ENCODE measurements around the gene KRT17. TPM values are rescaled to one million over a fixed set of nuclear protein-coding genes. Genes with fewer than 3 reads are reported as not detected.

The KRT17 gene
- total and polyA plus RNA-seq, 2 of the 4 experiments (the other 2 are of a cell fraction) = 2.5 to 4.6 TPM

GRCh38 chr17:41631025-41631897 is 6.9 kb upstream of the KRT17 start:
- Histone ChIP-seq H3K18ac (ENCODE audit: low read depth, low read length) (no peak overlapping the region), H3K56ac (ENCODE audit: extremely low read depth, insufficient read depth, low read length) (no peak overlapping the region), H3K14ac (replicated peaks; ENCODE audit: low read depth, low read length) (no peak overlapping the region), H3K36me3 (ENCODE audit: control insufficient read depth, insufficient read depth, low read length) (no peaks in the 10 kb centered on the region), H3K79me1 (ENCODE audit: low read depth in 1 of 2, low read length in 2 of 2) (no peaks in the 10 kb centered on the region), H3K4ac (ENCODE audit: low read depth, low read length) (no peak overlapping the region), H3K9me3 (ENCODE audit: control insufficient read depth, insufficient read depth, low read length) (no peaks in the 10 kb centered on the region), H2BK120ac (ENCODE audit: low read depth, low read length) (no peak overlapping the region), H4K91ac (ENCODE audit: insufficient read depth, low read depth, low read length) (no peak overlapping the region), H4K20me1 (ENCODE audit: insufficient read depth, low read length) (no peaks in the 10 kb centered on the region), H3K27ac (ENCODE audit: insufficient read depth, low read length) (no peak overlapping the region), H3K4me3 (ENCODE audit: insufficient read depth, low read depth, low read length) (no peak overlapping the region), H3K27me3 (ENCODE audit: control insufficient read depth, insufficient read depth, low read length) (peaks cover 17% of the 10 kb centered on the region), H2BK5ac (ENCODE audit: low read depth, low read length, poor library complexity, severe bottlenecking) (no peak overlapping the region), H4K5ac (ENCODE audit: low read depth, low read length) (no peak overlapping the region), H3K4me1 (ENCODE audit: control insufficient read depth, insufficient read depth, low read length) (peaks cover 3% of the 10 kb centered on the region; the same call in 1 of the 2 replicates), H2AK5ac (ENCODE audit: low read depth, low read length) (no peak overlapping the region), H3K4me2 (ENCODE audit: low read depth, low read length) (no peak overlapping the region), H3K9ac (ENCODE audit: low read depth, low read length) (no peak overlapping the region), H2BK20ac (ENCODE audit: low read depth, low read length) (no peak overlapping the region), H3K23ac (ENCODE audit: low read depth, low read length) (no peak overlapping the region), H3K9me1 (ENCODE audit: insufficient read depth, low read length) (peaks cover 10% of the 10 kb centered on the region), H2AFZ (replicated peaks; ENCODE audit: low read length, poor library complexity) (no peak overlapping the region), H2BK15ac (ENCODE audit: low read depth, low read length) (no peak overlapping the region), H2AK9ac (replicated peaks; ENCODE audit: low read depth, low read length, poor library complexity) (no peak overlapping the region), H4K8ac (ENCODE audit: low read depth in 2 of 2, low read length in 2 of 2) (no peak overlapping the region)
- TF ChIP-seq CTCF (conservative IDR thresholded peaks at IDR 0.05; ENCODE audit: low read depth, low read length) = no peak
- TF ChIP-seq, protein P1, sequence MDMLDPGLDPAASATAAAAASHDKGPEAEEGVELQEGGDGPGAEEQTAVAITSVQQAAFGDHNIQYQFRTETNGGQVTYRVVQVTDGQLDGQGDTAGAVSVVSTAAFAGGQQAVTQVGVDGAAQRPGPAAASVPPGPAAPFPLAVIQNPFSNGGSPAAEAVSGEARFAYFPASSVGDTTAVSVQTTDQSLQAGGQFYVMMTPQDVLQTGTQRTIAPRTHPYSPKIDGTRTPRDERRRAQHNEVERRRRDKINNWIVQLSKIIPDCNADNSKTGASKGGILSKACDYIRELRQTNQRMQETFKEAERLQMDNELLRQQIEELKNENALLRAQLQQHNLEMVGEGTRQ (IDR thresholded peaks at IDR 0.05; ENCODE audit: low read depth, low read length) = no peak
- no peak for TF ChIP-seq RFX5 (IDR thresholded peaks at IDR 0.05; ENCODE audit: low read depth, low read length)
- TF ChIP-seq MAFK (IDR thresholded peaks at IDR 0.05; ENCODE audit: low read depth, low read length) = no peak
- TF ChIP-seq MAZ (IDR thresholded peaks at IDR 0.05; ENCODE audit: borderline replicate concordance, low read depth, low read length) = no peak
- dilution Hi-C loops (cut with HindIII; ENCODE audit: low sequenced_read_pairs, unreplicated experiment) = no loop called here
- DNase-seq (no peak), ATAC-seq (ENCODE audit: low read depth) (no peak)
- BruUV-seq (replicated peaks) = no TSS peak
- 83% methylated on average over 3 of the region's 8 CpGs; no CpG with 5 or more reads in 1 of the 2 experiments for WGBS, 2 experiments (ENCODE audit: extremely low coverage in 2 of 2, insufficient read length in 1 of 2)
- in situ Hi-C loops (cut with MboI; ENCODE audit: low sequenced_read_pairs) = no loop called here
- intact Hi-C loops (cut with micrococcal nuclease) = no loop called here
- ChIA-PET CTCF (no interaction called here), POLR2A (ENCODE audit: unreplicated experiment) (no interaction called here)

Measured in IMR-90 (cell line).